HG03159 (cell line): ENCODE results near the gene PLPP3.

Experiments
- ATAC-seq: cut with Tn5 transposase; IDR thresholded peaks from one replicate; pipeline ENCODE4 v1.9.1; 2021; ENCODE audit warnings: mild to moderate bottlenecking, moderate library complexity; ENCODE audit not compliant: unreplicated experiment

PLPP3 gene

GRCh38 chr1:56466538-56466937, 112.8 kb downstream of the PLPP3 start:
- no peak for ATAC-seq

GRCh38 chr1:56464294-56464693, 115.1 kb downstream of the PLPP3 start:
- ATAC-seq: no peak

- no peak for ATAC-seq
Measured at GRCh38 chr1:56463376-56463775, 116.0 kb downstream of the PLPP3 start.

- no peak for ATAC-seq
Measured at GRCh38 chr1:56462209-56462608, 117.2 kb downstream of the PLPP3 start.

GRCh38 chr1:56461158-56462127, 117.9 kb downstream of the PLPP3 start:
- ATAC-seq: no peak

- no peak for ATAC-seq
Measured at GRCh38 chr1:56459260-56459659, 120.1 kb downstream of the PLPP3 start.

- no peak for ATAC-seq
Measured at GRCh38 chr1:56457756-56458375, 121.5 kb downstream of the PLPP3 start.

- no peak for ATAC-seq
Measured at GRCh38 chr1:56456435-56457101, 122.8 kb downstream of the PLPP3 start.

- no peak for ATAC-seq
Measured at GRCh38 chr1:56453417-56454078, 125.8 kb downstream of the PLPP3 start.

GRCh38 chr1:56453016-56453415, 126.3 kb downstream of the PLPP3 start:
- no peak for ATAC-seq

- ATAC-seq: no peak
Measured at GRCh38 chr1:56452027-56453011, 127.0 kb downstream of the PLPP3 start.

GRCh38 chr1:56451491-56451890, 127.9 kb downstream of the PLPP3 start:
- no peak for ATAC-seq

GRCh38 chr1:56450004-56450666, 129.2 kb downstream of the PLPP3 start:
- no peak for ATAC-seq

GRCh38 chr1:56448529-56449300, 130.6 kb downstream of the PLPP3 start:
- ATAC-seq: no peak

GRCh38 chr1:56447823-56448222, 131.5 kb downstream of the PLPP3 start:
- ATAC-seq: no peak

GRCh38 chr1:56446531-56447098, 132.7 kb downstream of the PLPP3 start:
- ATAC-seq: no peak

GRCh38 chr1:56444960-56445646, 134.3 kb downstream of the PLPP3 start:
- no peak for ATAC-seq
